T47D (cell line): Measurements from ENCODE around the gene HIP1R.

Experiments used
- DNase-seq, 2 experiments: peaks; one replicate each; pipeline versions ENCODE4 v3.0.0 to v3.0.0-alpha.2; 2011 to 2012; ENCODE audit warnings: low read depth in 1 of 2, low spot score in 1 of 2
- JUND ChIP-seq: IDR thresholded peaks from 2 replicates; pipeline ENCODE4 v1.6.1; 2012; ENCODE audit warnings: low read depth
- in situ Hi-C: cut with HindIII; loops from 2 replicates; pipeline ENCODE4 v1.10.0; 2016; ENCODE audit warnings: low sequenced_read_pairs, low pct_unique_long_range_greater_than_20kb

The HIP1R gene

DNA sequence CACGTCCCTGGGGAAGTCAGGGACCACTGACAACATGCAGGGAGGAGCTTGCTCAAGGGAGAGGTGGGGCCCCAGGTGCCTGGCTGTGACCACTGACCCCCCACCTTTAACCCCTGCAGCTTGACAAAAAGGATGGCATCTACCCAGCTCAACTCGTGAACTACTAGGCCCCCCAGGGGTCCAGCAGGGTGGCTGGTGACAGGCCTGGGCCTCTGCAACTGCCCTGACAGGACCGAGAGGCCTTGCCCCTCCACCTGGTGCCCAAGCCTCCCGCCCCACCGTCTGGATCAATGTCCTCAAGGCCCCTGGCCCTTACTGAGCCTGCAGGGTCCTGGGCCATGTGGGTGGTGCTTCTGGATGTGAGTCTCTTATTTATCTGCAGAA lies 26.3 kb downstream of the HIP1R start:
- no peak for TF ChIP-seq JUND
- DNase-seq = no peak
- in situ Hi-C loops = no loop called here

DNA sequence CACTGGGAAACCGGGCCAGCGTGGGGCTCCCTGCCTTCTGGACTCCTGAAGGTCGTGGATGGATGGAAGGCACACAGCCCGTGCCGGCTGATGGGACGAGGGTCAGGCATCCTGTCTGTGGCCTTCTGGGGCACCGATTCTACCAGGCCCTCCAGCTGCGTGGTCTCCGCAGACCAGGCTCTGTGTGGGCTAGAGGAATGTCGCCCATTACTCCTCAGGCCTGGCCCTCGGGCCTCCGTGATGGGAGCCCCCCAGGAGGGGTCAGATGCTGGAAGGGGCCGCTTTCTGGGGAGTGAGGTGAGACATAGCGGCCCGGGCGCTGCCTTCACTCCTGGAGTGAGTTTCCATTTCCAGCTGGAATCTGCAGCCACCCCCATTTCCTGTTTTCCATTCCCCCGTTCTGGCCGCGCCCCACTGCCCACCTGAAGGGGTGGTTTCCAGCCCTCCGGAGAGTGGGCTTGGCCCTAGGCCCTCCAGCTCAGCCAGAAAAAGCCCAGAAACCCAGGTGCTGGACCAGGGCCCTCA lies 26.9 kb downstream of the HIP1R start:
- DNase-seq = no peak
- no peak for TF ChIP-seq JUND
- in situ Hi-C loops = no loop called here

GRCh38 chr12:122862872-122863701 lies 27.8 kb downstream of the HIP1R start:
- TF ChIP-seq JUND = no peak
- in situ Hi-C loops = no loop called here
- DNase-seq = peak in 1 of 2 experiments; percentile 67

GRCh38 chr12:122864894-122865253 lies 29.6 kb downstream of the HIP1R start:
- in situ Hi-C loops = no loop called here
- DNase-seq = peak in 1 of 2 experiments; percentile 12
- no peak for TF ChIP-seq JUND

DNA sequence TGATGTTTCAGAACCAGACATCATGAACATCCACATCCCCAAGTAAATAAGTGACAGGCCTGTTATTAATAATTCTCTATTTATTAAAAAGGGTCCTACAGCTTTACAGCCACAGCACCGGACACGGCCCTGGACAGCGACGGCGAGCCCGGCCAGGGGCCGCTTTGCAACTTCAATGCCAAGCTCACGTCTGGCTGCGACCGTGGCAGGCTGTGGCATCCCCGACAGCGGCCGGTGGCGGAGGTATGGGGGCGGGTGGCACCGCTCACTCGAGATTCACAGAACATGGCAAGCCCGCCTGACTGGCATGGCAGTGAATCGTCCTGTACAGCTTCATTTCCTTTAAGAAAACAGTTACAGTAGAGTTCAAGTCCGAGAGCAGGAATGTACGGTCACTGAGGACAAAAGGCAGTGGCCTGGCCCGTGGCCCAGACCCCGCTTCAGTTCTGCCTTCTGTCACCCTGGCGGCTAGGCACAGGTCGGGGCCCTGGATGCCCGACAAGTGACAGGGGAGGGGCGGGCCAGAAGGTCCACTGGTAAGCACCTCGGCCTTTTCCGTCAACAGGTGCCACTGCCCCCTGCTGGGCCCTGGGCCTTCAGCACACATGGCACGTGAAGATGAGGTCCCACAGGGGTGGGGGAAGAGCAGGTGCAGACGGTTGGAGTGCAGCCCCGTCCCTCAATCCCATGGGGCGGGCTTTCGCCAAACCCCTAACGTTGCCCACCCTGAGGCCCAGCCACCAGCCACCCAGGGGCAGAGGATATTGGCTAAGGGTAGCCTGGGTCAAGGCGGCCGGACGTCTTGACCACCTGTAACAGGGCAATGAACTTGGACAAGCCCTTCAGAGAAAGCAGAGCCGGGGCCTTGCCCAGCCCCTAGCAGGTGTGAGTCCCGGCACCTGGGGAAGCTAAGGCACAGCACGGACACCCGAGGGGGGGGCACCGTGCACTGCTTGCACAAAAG lies 30.3 kb downstream of the HIP1R start:
- in situ Hi-C loops = no loop called here
- TF ChIP-seq JUND = no peak
- DNase-seq = peak; percentile 49 to 62

- TF ChIP-seq JUND = no peak
- in situ Hi-C loops = no loop called here
- peak in 1 of 2 experiments; percentile 11 for DNase-seq
Measured at GRCh38 chr12:122866379-122866778, 31.1 kb downstream of the HIP1R start.

DNA sequence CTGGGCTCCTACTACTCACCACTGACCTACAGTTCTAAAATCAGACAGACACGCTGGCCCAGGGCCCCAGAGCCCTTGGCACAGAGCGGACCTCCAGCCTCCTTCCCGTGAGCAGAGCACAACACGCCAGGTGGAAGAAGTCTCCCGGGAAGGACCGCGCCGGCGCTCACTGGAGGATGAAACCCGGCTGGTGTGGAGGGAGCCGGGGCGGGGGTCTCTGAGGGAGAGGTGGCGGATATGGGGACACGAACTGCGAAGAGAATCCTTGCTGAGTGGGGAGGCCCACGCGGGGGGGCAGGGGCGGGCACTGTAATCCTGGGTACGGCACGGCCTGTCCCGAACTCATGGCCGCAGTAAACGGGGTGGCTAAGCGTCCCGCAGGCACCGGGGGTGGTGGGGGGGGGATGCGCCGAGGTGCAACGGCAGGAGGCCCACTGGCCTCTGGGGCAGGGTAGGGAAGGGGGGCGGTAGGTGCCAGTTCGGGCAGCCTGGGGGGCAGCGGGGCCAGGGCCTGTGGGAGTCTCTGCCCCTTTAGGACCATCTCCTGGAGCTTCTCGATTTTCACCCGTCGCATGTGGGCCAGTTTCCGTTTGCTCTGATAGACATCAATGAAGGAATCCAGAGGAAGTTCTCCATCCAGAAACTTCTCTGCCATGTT lies 31.8 kb downstream of the HIP1R start:
- in situ Hi-C loops = no loop called here
- peak in 1 of 2 experiments; percentile 11 for DNase-seq
- TF ChIP-seq JUND = no peak

- in situ Hi-C loops = no loop called here
- DNase-seq = peak; percentile 33 to 56
- TF ChIP-seq JUND = no peak
Measured at GRCh38 chr12:122867691-122868461, 32.6 kb downstream of the HIP1R start.

DNA sequence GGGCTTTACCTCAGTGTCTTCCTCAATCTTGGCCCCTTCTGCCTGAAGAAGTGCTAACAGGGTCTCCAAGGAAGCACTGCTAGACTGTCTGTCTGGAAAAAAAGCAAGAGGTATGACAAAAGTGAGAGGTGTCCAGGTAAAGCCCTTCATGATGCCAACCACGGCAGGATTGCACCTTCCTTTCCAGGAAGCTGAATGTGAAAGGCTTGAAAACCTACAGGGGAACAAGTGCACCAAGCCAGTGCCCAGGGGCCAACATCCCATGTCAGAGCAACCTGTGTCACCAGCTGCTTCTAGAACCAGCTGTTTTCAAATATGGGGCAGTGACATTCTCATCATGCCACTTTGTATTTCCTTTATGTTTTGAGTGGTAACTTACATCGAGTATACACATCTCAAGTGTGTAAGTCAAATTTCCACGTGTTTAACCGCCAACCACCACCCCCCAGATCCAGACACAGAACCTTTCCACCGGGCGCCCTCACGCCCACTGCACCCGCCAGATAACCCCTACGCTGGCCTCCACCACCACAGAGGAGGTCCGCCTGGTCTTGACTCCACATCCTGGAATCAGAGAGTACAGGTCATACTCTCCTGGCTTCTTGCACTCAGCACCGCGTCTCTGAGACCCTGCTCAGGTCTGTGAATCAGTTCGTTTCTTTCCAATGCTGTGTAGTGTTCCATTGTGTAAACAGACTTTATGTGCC lies 33.4 kb downstream of the HIP1R start:
- in situ Hi-C loops = no loop called here
- no peak for TF ChIP-seq JUND
- peak in 1 of 2 experiments; percentile 5 for DNase-seq

DNA sequence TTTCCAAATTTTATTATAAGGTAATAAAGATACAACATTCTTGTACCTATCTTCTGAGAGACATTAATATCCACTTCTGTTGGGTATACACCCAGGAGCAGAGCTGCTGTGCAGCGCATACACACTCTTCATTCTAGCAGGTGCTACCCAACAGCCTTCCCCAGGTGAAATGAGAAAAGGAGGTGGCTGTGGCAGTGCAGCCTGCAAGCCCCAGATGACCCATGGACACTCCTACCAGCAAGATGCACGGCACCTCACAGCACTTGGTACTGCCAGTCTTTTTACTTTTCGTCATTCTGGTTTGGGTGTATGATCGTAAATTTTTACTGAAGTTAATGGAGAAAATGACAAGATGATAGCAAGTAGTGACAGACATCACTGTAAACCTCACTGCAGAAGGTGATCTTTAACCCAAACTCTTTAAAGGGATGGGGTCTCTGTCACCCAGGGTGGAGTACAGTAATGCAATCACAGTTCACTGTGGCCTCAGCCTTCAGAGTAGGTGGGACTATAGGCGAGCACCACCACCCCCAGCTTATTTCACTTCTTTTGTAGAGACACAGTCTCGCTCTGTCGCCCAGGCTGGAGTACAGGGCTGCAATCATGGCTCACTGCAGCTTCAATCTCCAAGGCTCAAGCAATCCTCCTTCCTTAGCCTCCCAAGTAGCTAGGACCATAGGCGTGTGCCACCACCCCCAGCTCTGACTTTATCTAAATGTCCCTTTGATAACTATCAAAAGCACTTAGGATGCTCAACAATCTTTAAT lies 34.1 kb downstream of the HIP1R start:
- no peak for TF ChIP-seq JUND
- no peak for DNase-seq
- in situ Hi-C loops = no loop called here

- TF ChIP-seq JUND = no peak
- in situ Hi-C loops = no loop called here
- no peak for DNase-seq
Measured at GRCh38 chr12:122870163-122870842, 35.0 kb downstream of the HIP1R start.
